WTC11 (cell line): Measurements from ENCODE around the gene EDIL3. TPM values are rescaled to one million over a fixed set of nuclear protein-coding genes. Genes with fewer than 3 reads are reported as not detected.

Source experiments
- ATAC-seq: fragments of 200-7000 bp; cut with Tn5 transposase; 2 replicates; pipeline ENCODE4 v1.10.0; 2021; ENCODE audit warnings: mild to moderate bottlenecking, moderate library complexity
- CTCF ChIA-PET: fragments of 300-600 bp; sonication (Branson Sonifier 250); formaldehyde crosslinking; loops from one replicate; lab custom pipeline; 2021; ENCODE audit warnings: antibody characterized with exemption; lab: Charles Lee
- POLR2A ChIA-PET: fragments of 350-600 bp; sonication (Branson Sonifier 250); formaldehyde crosslinking; loops from one replicate; lab custom pipeline; 2021; ENCODE audit warnings: antibody characterized with exemption; lab: Charles Lee
- DNase-seq: peaks from one replicate; pipeline ENCODE4 v3.0.0; 2021; ENCODE audit warnings: low spot score
- H3K27ac Mint-ChIP-seq: 2 replicates; pipeline ENCODE4 v1.8.0; 2021; ENCODE audit warnings: mixed read lengths
- H3K27me3 Mint-ChIP-seq: 2 replicates; pipeline ENCODE4 v1.8.0; 2021; ENCODE audit warnings: low read depth, mild to moderate bottlenecking, moderate library complexity, mixed read lengths
- H3K36me3 Mint-ChIP-seq: 2 replicates; pipeline ENCODE4 v1.8.0; 2021; ENCODE audit warnings: mixed read lengths
- H3K4me1 Mint-ChIP-seq: 2 replicates; pipeline ENCODE4 v1.8.0; 2022; ENCODE audit warnings: mixed read lengths
- H3K4me3 Mint-ChIP-seq: 2 replicates; pipeline ENCODE4 v1.8.0; 2021; ENCODE audit warnings: mild to moderate bottlenecking, moderate library complexity, mixed read lengths
- H3K9me3 Mint-ChIP-seq: 2 replicates; pipeline ENCODE4 v1.8.0; 2021; ENCODE audit warnings: mixed read lengths
- AFF4 ChIP-seq: sonication (generic); formaldehyde crosslinking; IDR thresholded peaks from 2 replicates; pipeline ENCODE4 v1.8.1; 2023; ENCODE audit warnings: mild to moderate bottlenecking, missing genetic modification reagents, borderline replicate concordance
- ARID4B ChIP-seq: sonication (generic); formaldehyde crosslinking; IDR thresholded peaks from 2 replicates; pipeline ENCODE4 v1.8.0; 2023; ENCODE audit warnings: missing genetic modification reagents, mild to moderate bottlenecking, borderline replicate concordance
- ATF2 ChIP-seq: sonication (generic); formaldehyde crosslinking; IDR thresholded peaks from 2 replicates; pipeline ENCODE4 v1.8.1; 2022; ENCODE audit warnings: low read depth, missing genetic modification reagents, borderline replicate concordance
- ETV6 ChIP-seq: sonication (generic); formaldehyde crosslinking; IDR thresholded peaks from 2 replicates; pipeline ENCODE4 v1.8.1; 2022; ENCODE audit warnings: mild to moderate bottlenecking, missing genetic modification reagents
- FOXP1 ChIP-seq: sonication (generic); formaldehyde crosslinking; IDR thresholded peaks from 2 replicates; pipeline ENCODE4 v1.8.0; 2022; ENCODE audit warnings: missing genetic modification reagents, mild to moderate bottlenecking, moderate library complexity, borderline replicate concordance
- FOXP4 ChIP-seq: sonication (generic); formaldehyde crosslinking; IDR thresholded peaks from 2 replicates; pipeline ENCODE4 v1.8.0; 2022; ENCODE audit warnings: mild to moderate bottlenecking, missing genetic modification reagents
- JUN ChIP-seq: sonication (generic); formaldehyde crosslinking; IDR thresholded peaks from 2 replicates; pipeline ENCODE4 v1.8.0; 2023; ENCODE audit warnings: mild to moderate bottlenecking, missing genetic modification reagents
- NFATC4 ChIP-seq: fragments of 250-450 bp; sonication (Bioruptor Pico); IDR thresholded peaks from 2 replicates; pipeline ENCODE4 v1.9.0; 2021; ENCODE audit warnings: mild to moderate bottlenecking
- NR2C2 ChIP-seq: sonication (generic); formaldehyde crosslinking; IDR thresholded peaks from 2 replicates; pipeline ENCODE4 v1.8.0; 2022; ENCODE audit warnings: mild to moderate bottlenecking, missing genetic modification reagents
- NR3C1 ChIP-seq: sonication (generic); formaldehyde crosslinking; conservative IDR thresholded peaks from 2 replicates; pipeline ENCODE4 v1.8.1; 2023; ENCODE audit warnings: low read depth, mild to moderate bottlenecking, missing genetic modification reagents
- PRRX2 ChIP-seq: fragments of 250-450 bp; sonication (Bioruptor Pico); IDR thresholded peaks from 2 replicates; pipeline ENCODE4 v1.8.0; 2021; ENCODE audit warnings: mild to moderate bottlenecking
- RELA ChIP-seq: sonication (generic); formaldehyde crosslinking; IDR thresholded peaks from 2 replicates; pipeline ENCODE4 v1.8.1; 2022; ENCODE audit warnings: missing genetic modification reagents, mild to moderate bottlenecking, borderline replicate concordance
- SMAD3 ChIP-seq: sonication (generic); formaldehyde crosslinking; IDR thresholded peaks from 2 replicates; pipeline ENCODE4 v1.8.0; 2022; ENCODE audit warnings: missing genetic modification reagents, mild to moderate bottlenecking, borderline replicate concordance
- SOX15 ChIP-seq: fragments of 250-450 bp; sonication (Bioruptor Pico); IDR thresholded peaks from 2 replicates; pipeline ENCODE4 v1.9.0; 2021; ENCODE audit warnings: mild to moderate bottlenecking
- STAT6 ChIP-seq: sonication (generic); formaldehyde crosslinking; conservative IDR thresholded peaks from 2 replicates; pipeline ENCODE4 v1.8.1; 2023; ENCODE audit warnings: mild to moderate bottlenecking, low read depth, missing genetic modification reagents, moderate library complexity
- TEAD1 ChIP-seq: sonication (generic); formaldehyde crosslinking; IDR thresholded peaks from 2 replicates; pipeline ENCODE4 v1.8.0; 2022; ENCODE audit warnings: mild to moderate bottlenecking, missing genetic modification reagents
- TP53 ChIP-seq: sonication (generic); formaldehyde crosslinking; IDR thresholded peaks from 2 replicates; pipeline ENCODE4 v1.8.1; 2023; ENCODE audit warnings: mild to moderate bottlenecking, missing genetic modification reagents
- USF1 ChIP-seq: sonication (generic); formaldehyde crosslinking; IDR thresholded peaks from 2 replicates; pipeline ENCODE4 v1.8.0; 2022; ENCODE audit warnings: mild to moderate bottlenecking, missing genetic modification reagents
- ZBTB43 ChIP-seq: sonication (generic); formaldehyde crosslinking; IDR thresholded peaks from 2 replicates; pipeline ENCODE4 v1.8.1; 2023; ENCODE audit warnings: mild to moderate bottlenecking, missing genetic modification reagents
- ZNF138 ChIP-seq: sonication (generic); formaldehyde crosslinking; conservative IDR thresholded peaks from 2 replicates; pipeline ENCODE4 v1.8.1; 2022; ENCODE audit warnings: mild to moderate bottlenecking, moderate library complexity, missing genetic modification reagents
- total RNA-seq: library from RNA; stranded (reverse); gene quantifications from 3 replicates; pipeline ENCODE4 v1.2.3, GENCODE V29; 2021

The EDIL3 gene
- total RNA-seq, 1 experiment from 2014 or later = 48.3 TPM

- Mint-ChIP-seq H3K4me1 (no peaks in the 10 kb centered on the region), H3K27ac (no peak overlapping the region), H3K4me3 (no peak overlapping the region), H3K9me3 (peaks cover 7% of the 10 kb centered on the region), H3K36me3 (peaks cover 20% of the 10 kb centered on the region), H3K27me3 (no peaks in the 10 kb centered on the region)
- TF ChIP-seq PRRX2 (CRISPR knock-in tag) (no peak), TEAD1 (CRISPR knock-in tag) (no peak), NR3C1 (no peak), JUN (no peak), RELA (CRISPR knock-in tag) (no peak), SMAD3 (CRISPR knock-in tag) (no peak), ETV6 (CRISPR knock-in tag) (no peak), ARID4B (CRISPR knock-in tag) (no peak), AFF4 (CRISPR knock-in tag) (no peak), TP53 (CRISPR knock-in tag) (no peak), FOXP4 (CRISPR knock-in tag) (no peak)
- ATAC-seq (no peak), DNase-seq (no peak)
- POLR2A ChIA-PET = no interaction called here
- CTCF ChIA-PET = no interaction called here
These were observed 327.5 kb downstream of the EDIL3 start for GRCh38 chr5:84057211-84057610.

- H3K9me3 Mint-ChIP-seq = peaks cover 14% of the 10 kb centered on the region
- ChIA-PET CTCF (no interaction called here), POLR2A (no interaction called here)
- no peaks in the 10 kb centered on the region for H3K4me1 Mint-ChIP-seq
- no peaks in the 10 kb centered on the region for H3K27me3 Mint-ChIP-seq
- no peak for DNase-seq
- H3K36me3 Mint-ChIP-seq = peaks cover 16% of the 10 kb centered on the region
- H3K4me3 Mint-ChIP-seq = no peak overlapping the region
- no peak for ATAC-seq
- H3K27ac Mint-ChIP-seq = no peak overlapping the region
- TF ChIP-seq STAT6 (CRISPR knock-in tag) = no peak
- no peak for TF ChIP-seq USF1 (CRISPR knock-in tag)
- TF ChIP-seq TP53 (CRISPR knock-in tag) = no peak
- TF ChIP-seq NR2C2 = no peak
- TF ChIP-seq FOXP1 (CRISPR knock-in tag) = no peak
- no peak for TF ChIP-seq SOX15
- TF ChIP-seq ZNF138 (CRISPR knock-in tag) = no peak
- TF ChIP-seq ZBTB43 = no peak
- no peak for TF ChIP-seq ATF2 (CRISPR knock-in tag)
- no peak for TF ChIP-seq NFATC4 (CRISPR knock-in tag)
These were observed 338.7 kb downstream of the EDIL3 start for GRCh38 chr5:84045964-84046363.
